GM19193 (cell line): ENCODE data around the gene ALG11.

Source experiments
- POLR2A ChIP-seq: IDR thresholded peaks from 4 replicates; pipeline ENCODE4 v1.6.1; 2011; ENCODE audit not compliant: insufficient read depth, insufficient read length; ENCODE audit errors: extremely low read depth

ALG11 gene

GRCh38 chr13:52034616-52035226 is 22.5 kb downstream of the ALG11 start:
- TF ChIP-seq POLR2A: no peak

- TF ChIP-seq POLR2A: no peak
Measured at GRCh38 chr13:52036037-52036436, 23.8 kb downstream of the ALG11 start.

GRCh38 chr13:52043675-52044074 is 31.5 kb downstream of the ALG11 start:
- no peak for TF ChIP-seq POLR2A

- no peak for TF ChIP-seq POLR2A
Measured at GRCh38 chr13:52047463-52047862, 35.3 kb downstream of the ALG11 start.

- no peak for TF ChIP-seq POLR2A
Measured at GRCh38 chr13:52048516-52048915, 36.3 kb downstream of the ALG11 start.

- no peak for TF ChIP-seq POLR2A
Measured at GRCh38 chr13:52051400-52051799, 39.2 kb downstream of the ALG11 start.

- no peak for TF ChIP-seq POLR2A
Measured at GRCh38 chr13:52053460-52053859, 41.3 kb downstream of the ALG11 start.

- no peak for TF ChIP-seq POLR2A
Measured at GRCh38 chr13:52061587-52061986, 49.4 kb downstream of the ALG11 start.

- TF ChIP-seq POLR2A: no peak
Measured at GRCh38 chr13:52067237-52067636, 55.0 kb downstream of the ALG11 start.

GRCh38 chr13:52070929-52071523 is 58.8 kb downstream of the ALG11 start:
- no peak for TF ChIP-seq POLR2A
